Type B pancreatic cell (in vitro differentiated cells): ENCODE data around the gene RENBP. TPM values are rescaled to one million over a fixed set of nuclear protein-coding genes. Genes with fewer than 3 reads are reported as not detected.

Source experiments
- DNase-seq: peaks from one replicate; pipeline ENCODE4 v3.0.0; 2021; ENCODE audit warnings: mixed read lengths; ENCODE audit not compliant: unreplicated experiment; ENCODE audit errors: extremely low spot score
- H3K27ac Mint-ChIP-seq: 2 replicates; pipeline ENCODE4 v1.8.0; 2021; ENCODE audit warnings: mild to moderate bottlenecking, mixed read lengths
- H3K27me3 Mint-ChIP-seq: 2 replicates; pipeline ENCODE4 v1.8.0; 2021; ENCODE audit warnings: mixed read lengths
- H3K36me3 Mint-ChIP-seq: 2 replicates; pipeline ENCODE4 v1.8.0; 2021; ENCODE audit warnings: mixed read lengths
- H3K4me1 Mint-ChIP-seq: one replicate; pipeline ENCODE4 v1.8.0; 2021; ENCODE audit warnings: mixed read lengths; ENCODE audit not compliant: unreplicated experiment
- H3K4me3 Mint-ChIP-seq: 2 replicates; pipeline ENCODE4 v1.8.0; 2021; ENCODE audit warnings: mild to moderate bottlenecking, mixed read lengths
- H3K9me3 Mint-ChIP-seq: 2 replicates; pipeline ENCODE4 v1.8.0; 2021; ENCODE audit warnings: mixed read lengths
- CTCF ChIP-seq: fragments of 200-600 bp; sonication (generic); conservative IDR thresholded peaks from 2 replicates; pipeline ENCODE4 v1.5.0; 2021; ENCODE audit warnings: antibody characterized with exemption, mild to moderate bottlenecking
- total RNA-seq: library from RNA; stranded (reverse); gene quantifications from 2 replicates; pipeline ENCODE4 v1.2.1, GENCODE V29; 2021; ENCODE audit warnings: low replicate concordance

Gene RENBP
- total RNA-seq, 1 donor from 2014 or later, result 6.7 TPM

GRCh38 chrX:153972368-153973126 lies 28.1 kb upstream of the RENBP start, which contains the start of gene TMEM187:
TMEM187 (plus strand) TSS chrX:153972754; CDS start chrX:153982063, 9,309 bp downstream.
- H3K27me3 Mint-ChIP-seq, result no peaks in the 10 kb centered on the region

GRCh38 chrX:153971450-153972367 lies 27.3 kb upstream of the RENBP start, which contains the start of gene HCFC1:
HCFC1 (minus strand) TSS chrX:153971818; CDS start chrX:153970840, 978 bp downstream.
- peaks cover 36% of the 10 kb centered on the region for H3K4me1 Mint-ChIP-seq
- H3K9me3 Mint-ChIP-seq, result no peaks in the 10 kb centered on the region
- peaks cover 11% of the 10 kb centered on the region for H3K36me3 Mint-ChIP-seq

More at GRCh38 chrX:153972368-153973126, 28.1 kb upstream of the RENBP start, which contains the start of gene TMEM187:
- peak within 1 kb of the TSS; percentile 100 for H3K27ac Mint-ChIP-seq
- peaks cover 28% of the 10 kb centered on the region for H3K4me1 Mint-ChIP-seq
- H3K36me3 Mint-ChIP-seq, result peaks cover 8% of the 10 kb centered on the region
- no peaks in the 10 kb centered on the region for H3K9me3 Mint-ChIP-seq
- DNase-seq, result peak; percentile 95
- H3K4me3 Mint-ChIP-seq, result peak within 1 kb of the TSS; percentile 100
- TF ChIP-seq CTCF, result no peak

GRCh38 chrX:153971124-153971449 lies 26.6 kb upstream of the RENBP start:
- TF ChIP-seq CTCF, result no peak
- Mint-ChIP-seq H3K36me3 (peaks cover 11% of the 10 kb centered on the region), H3K4me3 (peak overlapping the region; percentile 100), H3K4me1 (peaks cover 43% of the 10 kb centered on the region), H3K27me3 (no peaks in the 10 kb centered on the region), H3K27ac (peak overlapping the region; percentile 99), H3K9me3 (no peaks in the 10 kb centered on the region)
- DNase-seq, result peak; percentile 93

More at GRCh38 chrX:153971450-153972367, 27.3 kb upstream of the RENBP start, which contains the start of gene HCFC1:
- TF ChIP-seq CTCF, result no peak
- peak within 1 kb of the TSS; percentile 100 for H3K27ac Mint-ChIP-seq
- no peaks in the 10 kb centered on the region for H3K27me3 Mint-ChIP-seq
- H3K4me3 Mint-ChIP-seq, result peak within 1 kb of the TSS; percentile 100
- DNase-seq, result peak; percentile 98

- Mint-ChIP-seq H3K9me3 (no peaks in the 10 kb centered on the region), H3K36me3 (peaks cover 11% of the 10 kb centered on the region), H3K27me3 (no peaks in the 10 kb centered on the region), H3K4me3 (peak overlapping the region; percentile 100), H3K27ac (peak overlapping the region; percentile 99), H3K4me1 (peaks cover 45% of the 10 kb centered on the region)
- no peak for TF ChIP-seq CTCF
- DNase-seq, result no peak
These were observed 26.1 kb upstream of the RENBP start for GRCh38 chrX:153970357-153971123.

- Mint-ChIP-seq H3K36me3 (peaks cover 11% of the 10 kb centered on the region), H3K4me1 (peaks cover 44% of the 10 kb centered on the region), H3K27ac (peak overlapping the region; percentile 99), H3K27me3 (no peaks in the 10 kb centered on the region), H3K9me3 (no peaks in the 10 kb centered on the region), H3K4me3 (peak overlapping the region; percentile 100)
- TF ChIP-seq CTCF, result no peak
- DNase-seq, result no peak
These were observed 25.5 kb upstream of the RENBP start for GRCh38 chrX:153969904-153970356.
